Neural progenitor cell (in vitro differentiated cells): ENCODE measurements around the gene RNLS. TPM values are rescaled to one million over a fixed set of nuclear protein-coding genes. Genes with fewer than 3 reads are reported as not detected.

Experiments
- DNase-seq: peaks from one replicate; pipeline ENCODE4 v3.0.0-alpha.2; 2016; ENCODE audit warnings: low spot score
- H2AFZ ChIP-seq: fragments of 200-600 bp; sonication (generic); replicated peaks from 2 replicates; pipeline ENCODE4 v1.6.1; 2016; ENCODE audit warnings: antibody characterized with exemption
- H3F3A ChIP-seq: fragments of 200-600 bp; sonication (generic); 2 replicates; pipeline ENCODE4 v1.6.1; 2016; ENCODE audit warnings: antibody characterized with exemption, low read depth
- H3K27ac ChIP-seq: fragments of 200-600 bp; sonication (generic); 2 replicates; pipeline ENCODE4 v1.5.1; 2016; ENCODE audit warnings: mild to moderate bottlenecking
- H3K27me3 ChIP-seq: fragments of 200-600 bp; sonication (generic); 2 replicates; pipeline ENCODE4 v1.6.1; 2016; ENCODE audit warnings: mild to moderate bottlenecking, moderate library complexity
- H3K36me3 ChIP-seq: fragments of 200-600 bp; sonication (generic); 2 replicates; pipeline ENCODE4 v1.5.1; 2016
- H3K4me1 ChIP-seq: fragments of 200-600 bp; sonication (generic); 2 replicates; pipeline ENCODE4 v1.6.1; 2016; ENCODE audit warnings: mixed run types
- H3K4me2 ChIP-seq: fragments of 200-600 bp; sonication (generic); 2 replicates; pipeline ENCODE4 v1.6.1; 2016
- H3K4me3 ChIP-seq: fragments of 200-600 bp; sonication (generic); 2 replicates; pipeline ENCODE4 v1.5.1; 2016
- H3K79me2 ChIP-seq: fragments of 200-600 bp; sonication (generic); 2 replicates; pipeline ENCODE4 v1.6.1; 2016; ENCODE audit warnings: low read depth
- H3K9ac ChIP-seq: fragments of 200-600 bp; sonication (generic); 2 replicates; pipeline ENCODE4 v1.6.1; 2016
- H3K9me3 ChIP-seq: fragments of 200-600 bp; sonication (generic); 2 replicates; pipeline ENCODE4 v1.5.1; 2016; ENCODE audit warnings: low read depth
- H4K20me1 ChIP-seq: fragments of 200-600 bp; sonication (generic); 2 replicates; pipeline ENCODE4 v1.6.1; 2016; ENCODE audit warnings: low read depth
- H3K27ac Mint-ChIP-seq: 3 replicates; pipeline ENCODE4 v1.8.0; 2021; ENCODE audit warnings: mixed read lengths
- H3K27me3 Mint-ChIP-seq: 2 replicates; pipeline ENCODE4 v1.8.0; 2022; ENCODE audit warnings: low read depth, mild to moderate bottlenecking, inconsistent platforms, moderate library complexity, mixed read lengths; ENCODE audit not compliant: insufficient read depth
- H3K36me3 Mint-ChIP-seq: 3 replicates; pipeline ENCODE4 v1.8.0; 2021; ENCODE audit warnings: mixed read lengths
- H3K4me1 Mint-ChIP-seq: 3 replicates; pipeline ENCODE4 v1.8.0; 2021; ENCODE audit warnings: mixed read lengths
- H3K4me3 Mint-ChIP-seq: 3 replicates; pipeline ENCODE4 v1.8.0; 2021; ENCODE audit warnings: mild to moderate bottlenecking, moderate library complexity, mixed read lengths
- H3K9me3 Mint-ChIP-seq: 3 replicates; pipeline ENCODE4 v1.8.0; 2020; ENCODE audit warnings: mixed read lengths
- CTCF ChIP-seq: fragments of 200-600 bp; sonication (generic); IDR thresholded peaks from 2 replicates; pipeline ENCODE4 v1.5.1; 2017; ENCODE audit warnings: antibody characterized with exemption, mild to moderate bottlenecking
- EZH2 ChIP-seq: fragments of 200-600 bp; sonication (generic); IDR thresholded peaks from 2 replicates; pipeline ENCODE4 v1.6.1; 2017; ENCODE audit warnings: antibody characterized with exemption, mild to moderate bottlenecking, moderate library complexity
- EZH2phosphoT487 ChIP-seq: fragments of 200-600 bp; sonication (generic); IDR thresholded peaks from 2 replicates; pipeline ENCODE4 v1.6.1; 2017; ENCODE audit warnings: antibody characterized with exemption
- total RNA-seq: library from RNA; depleted of rRNA; stranded (reverse); fragments of >200 nt; gene quantifications from 2 replicates; pipeline ENCODE4 v1.2.3, GENCODE V29; 2015; ENCODE audit warnings: low replicate concordance

The RNLS gene
- total RNA-seq, 1 donor from 2014 or later: 9.1 TPM

- peak overlapping the region; percentile 53 for H3K4me3 ChIP-seq
- no peak overlapping the region for H3K9ac ChIP-seq
- no peaks in the 10 kb centered on the region for H3K4me1 ChIP-seq
- peaks cover 4% of the 10 kb centered on the region for H3K36me3 ChIP-seq
- H3K79me2 ChIP-seq: no peaks in the 10 kb centered on the region
- no peaks in the 10 kb centered on the region for H3K36me3 Mint-ChIP-seq
- peak overlapping the region; percentile 82 for H3K4me2 ChIP-seq
- peaks cover 3% of the 10 kb centered on the region for H3K4me1 Mint-ChIP-seq
- H3F3A ChIP-seq: no peaks in the 10 kb centered on the region
- no peaks in the 10 kb centered on the region for H3K9me3 ChIP-seq
- H3K27ac Mint-ChIP-seq: no peak overlapping the region
- no peak overlapping the region for H3K4me3 Mint-ChIP-seq
- no peaks in the 10 kb centered on the region for H4K20me1 ChIP-seq
- no peak for DNase-seq
- no peaks in the 10 kb centered on the region for H3K27me3 Mint-ChIP-seq
- peaks cover 25% of the 10 kb centered on the region for H3K27me3 ChIP-seq
- H3K9me3 Mint-ChIP-seq: peaks cover 4% of the 10 kb centered on the region
- H2AFZ ChIP-seq: peak overlapping the region; percentile 99
- no peak overlapping the region for H3K27ac ChIP-seq
- TF ChIP-seq EZH2 (no peak), EZH2phosphoT487 (no peak), CTCF (no peak)
Measured at GRCh38 chr10:88582411-88582805, 710 bp downstream of the RNLS start.

- Histone ChIP-seq H3K4me1 (no peaks in the 10 kb centered on the region), H3K4me3 (no peak overlapping the region), H3F3A (no peaks in the 10 kb centered on the region), H3K27me3 (no peaks in the 10 kb centered on the region), H2AFZ (no peak overlapping the region), H3K4me2 (no peak overlapping the region), H3K79me2 (no peaks in the 10 kb centered on the region), H3K36me3 (no peaks in the 10 kb centered on the region), H3K9ac (no peak overlapping the region), H3K9me3 (no peaks in the 10 kb centered on the region), H4K20me1 (no peaks in the 10 kb centered on the region), H3K27ac (no peak overlapping the region)
- no peak overlapping the region for H3K27ac Mint-ChIP-seq
- no peak overlapping the region for H3K4me3 Mint-ChIP-seq
- H3K27me3 Mint-ChIP-seq: no peaks in the 10 kb centered on the region
- no peaks in the 10 kb centered on the region for H3K4me1 Mint-ChIP-seq
- no peak for DNase-seq
- TF ChIP-seq EZH2: no peak
- TF ChIP-seq CTCF: peak; percentile 41
- TF ChIP-seq EZH2phosphoT487: no peak
- H3K9me3 Mint-ChIP-seq: no peaks in the 10 kb centered on the region
- H3K36me3 Mint-ChIP-seq: no peaks in the 10 kb centered on the region
Measured at GRCh38 chr10:88565072-88565471, 18.0 kb downstream of the RNLS start.

GRCh38 chr10:88562152-88562551 lies 21.0 kb downstream of the RNLS start:
- Histone ChIP-seq H3K9ac (no peak overlapping the region), H3K36me3 (no peaks in the 10 kb centered on the region), H3K9me3 (no peaks in the 10 kb centered on the region), H3K27me3 (no peaks in the 10 kb centered on the region), H2AFZ (no peak overlapping the region), H3F3A (no peaks in the 10 kb centered on the region), H3K4me2 (no peak overlapping the region), H3K27ac (no peak overlapping the region), H3K79me2 (no peaks in the 10 kb centered on the region), H4K20me1 (no peaks in the 10 kb centered on the region), H3K4me1 (no peaks in the 10 kb centered on the region), H3K4me3 (no peak overlapping the region)
- Mint-ChIP-seq H3K4me3 (no peak overlapping the region), H3K36me3 (no peaks in the 10 kb centered on the region), H3K27ac (no peak overlapping the region), H3K9me3 (no peaks in the 10 kb centered on the region), H3K4me1 (no peaks in the 10 kb centered on the region), H3K27me3 (no peaks in the 10 kb centered on the region)
- no peak for TF ChIP-seq CTCF
- no peak for TF ChIP-seq EZH2phosphoT487
- TF ChIP-seq EZH2: no peak
- DNase-seq: no peak

GRCh38 chr10:88557658-88558057 lies 25.5 kb downstream of the RNLS start:
- Histone ChIP-seq H3K9ac (no peak overlapping the region), H3K79me2 (no peaks in the 10 kb centered on the region), H2AFZ (no peak overlapping the region), H3K9me3 (no peaks in the 10 kb centered on the region), H3K27me3 (no peaks in the 10 kb centered on the region), H4K20me1 (no peaks in the 10 kb centered on the region), H3K27ac (no peak overlapping the region), H3K4me2 (no peak overlapping the region), H3K4me1 (no peaks in the 10 kb centered on the region), H3K36me3 (no peaks in the 10 kb centered on the region), H3K4me3 (no peak overlapping the region), H3F3A (no peaks in the 10 kb centered on the region)
- Mint-ChIP-seq H3K36me3 (no peaks in the 10 kb centered on the region), H3K9me3 (no peaks in the 10 kb centered on the region), H3K27me3 (no peaks in the 10 kb centered on the region), H3K4me1 (no peaks in the 10 kb centered on the region), H3K4me3 (no peak overlapping the region), H3K27ac (no peak overlapping the region)
- no peak for TF ChIP-seq EZH2phosphoT487
- no peak for TF ChIP-seq EZH2
- no peak for TF ChIP-seq CTCF
- DNase-seq: no peak
